GM18511 (cell line): ENCODE results near the gene FRG2.
A peak's percentile ranks its signal among the peaks of the same experiment; 100 is the strongest.
"Not testable (repeated sequence)": the region's sequence is repeated elsewhere in the genome, so short reads cannot be mapped to it uniquely, and the experiment has no call there.

Source experiments
- ATAC-seq: cut with Tn5 transposase; IDR thresholded peaks from one replicate; pipeline ENCODE4 v1.9.1; 2021; ENCODE audit warnings: mild to moderate bottlenecking, moderate library complexity; ENCODE audit not compliant: unreplicated experiment

Gene FRG2

DNA sequence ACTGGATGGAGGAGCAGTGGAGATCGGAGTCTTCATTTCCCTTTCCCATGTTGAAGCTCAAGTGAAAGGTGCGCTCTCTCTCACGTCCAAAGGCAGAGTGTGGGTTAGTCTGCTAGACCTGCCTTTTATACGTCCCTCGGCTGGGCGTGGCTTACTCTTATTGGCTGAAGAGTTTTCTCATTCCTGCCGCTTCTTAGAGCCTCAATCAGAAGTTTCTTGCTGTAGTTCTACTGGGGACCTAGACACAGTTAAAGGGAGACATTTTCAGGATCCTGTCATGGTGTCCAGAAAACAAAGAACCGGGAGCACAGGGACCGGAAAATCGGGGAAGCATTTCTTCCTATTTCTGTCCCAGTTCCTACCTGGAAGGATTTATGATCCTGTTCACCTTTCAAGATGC is at the start of gene FRG2:
Gene FRG2 (minus strand): TSS at position 101 of the 400 bp plus-strand sequence. CDS start 52 bp downstream, at position 49.
- not testable (repeated sequence) for ATAC-seq

DNA sequence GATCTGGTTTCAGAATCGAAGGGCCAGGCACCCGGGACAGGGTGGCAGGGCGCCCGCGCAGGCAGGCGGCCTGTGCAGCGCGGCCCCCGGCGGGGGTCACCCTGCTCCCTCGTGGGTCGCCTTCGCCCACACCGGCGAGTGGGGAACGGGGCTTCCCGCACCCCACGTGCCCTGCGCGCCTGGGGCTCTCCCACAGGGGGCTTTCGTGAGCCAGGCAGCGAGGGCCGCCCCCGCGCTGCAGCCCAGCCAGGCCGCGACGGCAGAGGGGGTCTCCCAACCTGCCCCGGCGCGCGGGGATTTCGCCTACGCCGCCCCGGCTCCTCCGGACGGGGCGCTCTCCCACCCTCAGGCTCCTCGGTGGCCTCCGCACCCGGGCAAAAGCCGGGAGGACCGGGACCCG is 41.3 kb upstream of the FRG2 start:
- ATAC-seq = not testable (repeated sequence)

DNA sequence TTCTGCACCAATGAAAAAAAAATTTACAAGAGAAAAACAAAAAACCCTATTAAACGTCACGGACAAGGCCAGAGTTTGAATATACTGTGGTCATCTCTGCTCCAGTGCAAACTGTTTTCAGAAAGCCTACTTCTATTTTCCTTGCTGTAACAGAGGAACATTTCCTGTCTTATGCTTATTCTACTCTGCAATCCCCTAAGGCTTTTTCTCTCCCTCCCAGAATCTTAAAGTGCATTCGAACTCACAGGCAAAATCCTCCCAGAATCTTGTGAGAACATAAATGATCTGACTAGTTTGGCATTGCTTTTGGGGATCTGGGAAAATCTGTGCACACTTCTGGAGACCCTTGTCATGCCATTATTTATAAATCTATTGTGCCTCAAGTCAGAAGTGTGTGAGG is 37.7 kb upstream of the FRG2 start:
- ATAC-seq = peak; percentile 20

- ATAC-seq = peak; percentile 84
These were observed 37.3 kb upstream of the FRG2 start, which contains the start of gene DBET for GRCh38 chr4:190064342-190064741. DBET (plus strand) TSS chr4:190064502.

- ATAC-seq = not testable (repeated sequence)
These were observed 31.9 kb upstream of the FRG2 start for GRCh38 chr4:190058997-190059396.

DNA sequence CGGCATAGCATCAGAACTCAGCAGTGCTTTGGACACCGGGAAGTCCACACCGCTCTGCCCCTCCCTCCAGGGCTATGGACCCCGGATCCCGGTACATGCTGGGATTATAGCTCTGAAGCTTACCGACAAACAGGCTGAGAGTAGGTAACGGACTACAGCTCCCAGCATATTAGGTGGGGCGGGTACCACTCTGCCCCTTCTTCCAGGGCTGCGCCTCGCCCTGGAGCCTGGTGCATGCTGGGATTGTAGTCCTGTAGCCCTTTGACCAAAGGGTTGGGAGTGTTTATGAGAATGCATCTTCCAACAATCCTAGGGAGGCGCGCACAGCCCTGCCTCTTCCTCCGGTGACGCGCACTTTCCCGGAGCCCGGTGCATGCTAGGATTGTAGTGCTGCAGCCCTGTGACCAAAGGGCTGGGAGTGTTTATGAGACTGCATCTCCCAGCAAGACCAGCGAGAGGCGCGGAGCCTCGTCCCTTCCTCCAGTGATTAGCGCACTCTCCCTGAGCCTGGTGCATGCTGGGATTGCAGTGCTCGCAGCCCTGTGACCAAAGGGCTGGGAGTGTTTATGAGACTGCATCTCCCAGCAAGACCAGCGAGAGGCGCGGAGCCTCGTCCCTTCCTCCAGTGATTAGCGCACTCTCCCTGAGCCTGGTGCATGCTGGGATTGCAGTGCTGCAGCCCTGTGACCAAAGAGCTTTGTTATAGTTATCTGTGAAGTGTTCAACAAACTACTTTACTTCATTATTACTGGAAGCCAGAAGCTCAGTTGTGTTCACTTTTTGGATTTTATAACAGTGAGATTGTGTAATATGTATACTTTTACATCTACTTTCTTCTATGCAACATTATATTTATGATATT is 22.6 kb upstream of the FRG2 start:
- ATAC-seq = peak; percentile 77

DNA sequence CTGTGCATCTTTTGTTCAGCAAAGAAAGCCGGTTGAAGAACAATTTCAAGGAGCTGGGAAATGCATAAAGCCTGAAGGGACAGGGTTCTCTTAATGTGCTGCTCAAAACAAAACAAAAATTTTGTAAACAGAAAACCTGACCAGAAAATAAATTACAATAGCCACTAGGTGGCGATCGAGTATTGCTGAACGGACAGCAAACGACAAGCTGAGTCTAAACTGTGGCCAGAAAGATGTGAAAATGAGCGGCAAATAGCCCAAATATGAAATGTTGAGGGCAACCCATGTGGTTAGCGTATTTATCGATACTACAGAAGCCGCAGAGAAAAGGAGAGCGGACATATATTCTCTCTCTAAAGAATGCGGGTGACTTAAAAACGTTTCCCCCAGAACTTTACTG is 20.6 kb upstream of the FRG2 start:
- not testable (repeated sequence) for ATAC-seq

DNA sequence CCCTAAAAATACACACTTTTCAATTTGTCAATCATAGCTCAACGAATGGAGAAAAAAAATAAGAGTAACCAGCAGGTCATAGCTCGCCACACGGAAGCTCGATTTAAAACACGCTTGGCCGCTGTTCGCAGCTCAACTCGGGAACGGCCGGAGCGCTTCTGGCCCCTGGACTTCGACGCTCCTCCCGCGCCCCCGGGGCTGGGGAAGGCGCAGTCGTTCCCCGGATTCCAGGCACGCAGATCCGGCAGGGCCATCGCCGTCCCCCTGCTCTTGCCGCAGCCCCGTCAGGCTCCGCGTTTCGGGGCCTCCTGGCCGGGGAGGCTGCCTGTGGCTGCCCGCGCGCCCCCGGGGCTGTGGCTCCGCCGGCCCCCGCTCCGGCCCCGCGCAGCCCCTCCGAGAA is 13.8 kb upstream of the FRG2 start:
- ATAC-seq = not testable (repeated sequence)

GRCh38 chr4:190037704-190038388 is 10.8 kb upstream of the FRG2 start:
- peak; percentile 70 for ATAC-seq

- peak; percentile 41 for ATAC-seq
These were observed 4.2 kb upstream of the FRG2 start for GRCh38 chr4:190031264-190031663.

GRCh38 chr4:190022614-190023281 is 4.3 kb downstream of the FRG2 start:
- ATAC-seq = peak; percentile 51

- not testable (repeated sequence) for ATAC-seq
These were observed 5.1 kb downstream of the FRG2 start for GRCh38 chr4:190021973-190022372.

GRCh38 chr4:190020790-190021717 is 6.0 kb downstream of the FRG2 start:
- no peak for ATAC-seq

DNA sequence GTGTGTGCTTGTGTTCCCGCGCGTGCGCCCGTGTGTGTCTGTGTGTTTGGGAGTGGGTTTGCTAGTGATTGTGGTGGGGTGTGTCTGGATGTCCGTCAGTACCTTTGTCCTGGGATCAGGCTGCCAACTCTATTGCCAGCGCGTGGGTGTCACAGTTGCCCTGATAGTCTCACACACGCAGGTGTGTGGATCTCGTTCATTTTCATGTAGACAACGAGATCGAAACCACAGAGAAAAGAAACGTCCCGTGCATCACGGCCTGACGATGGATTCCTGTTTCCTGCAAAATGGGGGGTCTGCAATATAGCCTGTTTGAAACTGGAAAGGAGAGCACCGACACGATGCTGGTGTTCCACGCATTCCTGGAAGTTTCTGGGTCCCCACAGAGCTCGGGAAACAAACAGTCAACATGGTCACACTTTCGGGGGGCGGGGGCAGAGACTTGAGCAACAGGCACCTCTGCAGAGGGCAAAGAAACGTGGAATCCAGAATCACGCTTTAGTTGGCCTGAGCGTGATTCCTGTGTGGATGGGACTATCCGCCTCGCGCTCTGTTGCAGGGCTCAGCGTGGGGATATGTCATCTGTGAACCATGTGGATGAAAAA is 7.1 kb downstream of the FRG2 start:
- ATAC-seq = not testable (repeated sequence)

GRCh38 chr4:190019023-190019858 is 7.8 kb downstream of the FRG2 start:
- ATAC-seq = no peak

GRCh38 chr4:190018201-190018920 is 8.7 kb downstream of the FRG2 start:
- no peak for ATAC-seq

- no peak for ATAC-seq
These were observed 9.5 kb downstream of the FRG2 start for GRCh38 chr4:190017357-190018200.
